ENCODE measurements around the gene RBSN. TPM values are rescaled to one million over a fixed set of nuclear protein-coding genes. Genes with fewer than 3 reads are reported as not detected.

The RBSN gene
- total RNA-seq, 1 donor from 2014 or later: 35.4 TPM

DNA sequence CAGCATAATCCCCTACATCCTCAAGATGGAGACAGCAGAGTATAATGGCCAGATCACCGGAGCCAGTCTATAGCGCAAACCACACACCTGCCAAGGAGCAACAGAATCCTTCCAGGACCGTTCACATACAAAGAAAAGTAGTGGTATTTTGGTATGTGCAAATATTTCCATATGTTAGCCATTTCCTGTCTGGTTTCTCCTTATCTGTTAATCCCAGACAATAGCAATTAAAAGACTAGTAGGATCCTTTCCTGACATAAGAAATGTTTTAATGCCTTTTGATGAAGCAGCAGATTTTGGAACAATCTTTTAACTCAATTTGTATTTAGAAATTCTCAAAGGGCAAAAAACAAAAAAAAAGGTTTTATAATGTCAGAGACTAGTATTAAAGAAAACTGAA, 56.0 kb downstream of the RBSN start:
- Histone ChIP-seq H4K20me1 (ENCODE audit: low read depth) (peaks cover 14% of the 10 kb centered on the region), H3K9me3 (ENCODE audit: low read depth) (no peaks in the 10 kb centered on the region), H3K4me2 (no peak overlapping the region), H3F3A (ENCODE audit: low read depth) (peaks cover 18% of the 10 kb centered on the region), H2AFZ (replicated peaks) (no peak overlapping the region), H3K27ac (no peak overlapping the region), H3K4me3 (no peak overlapping the region), H3K27me3 (no peaks in the 10 kb centered on the region), H3K9ac (no peak overlapping the region), H3K36me3 (peaks cover 10% of the 10 kb centered on the region), H3K4me1 (peaks cover 15% of the 10 kb centered on the region), H3K79me2 (ENCODE audit: low read depth) (no peaks in the 10 kb centered on the region)
- Mint-ChIP-seq H3K27me3 (ENCODE audit: insufficient read depth, low read depth) (peaks cover 6% of the 10 kb centered on the region), H3K36me3 (peaks cover 40% of the 10 kb centered on the region), H3K4me3 (no peak overlapping the region), H3K9me3 (no peaks in the 10 kb centered on the region), H3K27ac (no peak overlapping the region), H3K4me1 (peaks cover 6% of the 10 kb centered on the region)
- DNase-seq (ENCODE audit: low spot score): no peak
- TF ChIP-seq, protein P1, sequence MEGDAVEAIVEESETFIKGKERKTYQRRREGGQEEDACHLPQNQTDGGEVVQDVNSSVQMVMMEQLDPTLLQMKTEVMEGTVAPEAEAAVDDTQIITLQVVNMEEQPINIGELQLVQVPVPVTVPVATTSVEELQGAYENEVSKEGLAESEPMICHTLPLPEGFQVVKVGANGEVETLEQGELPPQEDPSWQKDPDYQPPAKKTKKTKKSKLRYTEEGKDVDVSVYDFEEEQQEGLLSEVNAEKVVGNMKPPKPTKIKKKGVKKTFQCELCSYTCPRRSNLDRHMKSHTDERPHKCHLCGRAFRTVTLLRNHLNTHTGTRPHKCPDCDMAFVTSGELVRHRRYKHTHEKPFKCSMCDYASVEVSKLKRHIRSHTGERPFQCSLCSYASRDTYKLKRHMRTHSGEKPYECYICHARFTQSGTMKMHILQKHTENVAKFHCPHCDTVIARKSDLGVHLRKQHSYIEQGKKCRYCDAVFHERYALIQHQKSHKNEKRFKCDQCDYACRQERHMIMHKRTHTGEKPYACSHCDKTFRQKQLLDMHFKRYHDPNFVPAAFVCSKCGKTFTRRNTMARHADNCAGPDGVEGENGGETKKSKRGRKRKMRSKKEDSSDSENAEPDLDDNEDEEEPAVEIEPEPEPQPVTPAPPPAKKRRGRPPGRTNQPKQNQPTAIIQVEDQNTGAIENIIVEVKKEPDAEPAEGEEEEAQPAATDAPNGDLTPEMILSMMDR (IDR thresholded peaks at IDR 0.05): no peak
- no peak for TF ChIP-seq EZH2 (IDR thresholded peaks at IDR 0.05)

DNA sequence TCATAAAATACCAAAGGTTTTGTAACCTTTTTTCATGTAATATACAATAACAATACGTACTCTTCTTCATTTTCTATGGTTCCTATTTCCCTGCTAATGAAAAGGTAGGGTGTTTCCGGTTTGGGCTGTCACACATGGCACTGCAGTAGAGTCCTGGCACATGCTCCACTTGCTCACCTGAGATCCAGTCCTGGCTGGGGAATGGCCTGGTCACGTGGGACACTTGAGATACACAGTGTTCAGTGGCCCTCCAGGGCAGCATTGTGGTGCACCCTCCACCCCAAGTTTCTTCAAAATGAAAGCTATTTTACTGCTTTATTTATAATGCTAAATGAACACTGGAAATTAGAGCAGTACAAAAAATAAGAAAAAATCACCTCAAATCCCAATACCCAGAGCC, 57.0 kb downstream of the RBSN start:
- H3K4me3 Mint-ChIP-seq: no peak overlapping the region
- H3K4me1 Mint-ChIP-seq: peaks cover 6% of the 10 kb centered on the region
- Histone ChIP-seq H4K20me1 (ENCODE audit: low read depth) (peaks cover 17% of the 10 kb centered on the region), H3K9me3 (ENCODE audit: low read depth) (no peaks in the 10 kb centered on the region), H2AFZ (replicated peaks) (no peak overlapping the region), H3K9ac (no peak overlapping the region), H3K4me1 (peaks cover 18% of the 10 kb centered on the region), H3K4me3 (no peak overlapping the region), H3K4me2 (no peak overlapping the region), H3K27me3 (no peaks in the 10 kb centered on the region), H3K27ac (no peak overlapping the region), H3K36me3 (peaks cover 8% of the 10 kb centered on the region), H3F3A (ENCODE audit: low read depth) (peaks cover 23% of the 10 kb centered on the region), H3K79me2 (ENCODE audit: low read depth) (no peaks in the 10 kb centered on the region)
- DNase-seq (ENCODE audit: low spot score): no peak
- TF ChIP-seq EZH2phosphoT487 (IDR thresholded peaks at IDR 0.05) (no peak), EZH2 (IDR thresholded peaks at IDR 0.05) (no peak)
- TF ChIP-seq, protein P1 (IDR thresholded peaks at IDR 0.05): no peak
- no peak overlapping the region for H3K27ac Mint-ChIP-seq
- peaks cover 6% of the 10 kb centered on the region for H3K27me3 Mint-ChIP-seq (ENCODE audit: insufficient read depth, low read depth)
- peaks cover 39% of the 10 kb centered on the region for H3K36me3 Mint-ChIP-seq
- H3K9me3 Mint-ChIP-seq: no peaks in the 10 kb centered on the region

DNA sequence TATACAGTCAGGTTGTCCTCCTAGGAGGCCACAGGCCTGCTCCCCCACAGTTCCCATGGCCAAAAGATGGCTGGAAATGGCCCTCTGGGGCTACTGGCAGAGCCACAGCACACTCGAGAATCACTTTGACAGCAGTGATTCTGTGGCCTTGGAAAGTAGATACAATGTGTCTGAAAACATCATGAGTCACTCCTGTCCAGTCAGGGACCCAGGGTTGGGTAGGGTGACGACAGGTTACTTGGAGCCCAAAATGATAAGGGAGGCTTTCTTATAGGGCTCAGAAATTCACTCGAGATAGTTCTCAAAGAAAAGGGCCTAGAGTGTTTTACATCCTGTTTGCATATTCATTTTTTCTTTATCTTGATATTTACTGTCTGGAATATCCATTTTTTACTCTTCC, 58.1 kb downstream of the RBSN start:
- DNase-seq (ENCODE audit: low spot score): no peak
- Histone ChIP-seq H3F3A (ENCODE audit: low read depth) (peaks cover 23% of the 10 kb centered on the region), H3K4me2 (no peak overlapping the region), H3K4me3 (no peak overlapping the region), H3K27ac (no peak overlapping the region), H4K20me1 (ENCODE audit: low read depth) (peaks cover 17% of the 10 kb centered on the region), H3K4me1 (peaks cover 18% of the 10 kb centered on the region), H3K9ac (no peak overlapping the region), H3K9me3 (ENCODE audit: low read depth) (no peaks in the 10 kb centered on the region), H2AFZ (replicated peaks) (no peak overlapping the region), H3K79me2 (ENCODE audit: low read depth) (no peaks in the 10 kb centered on the region), H3K36me3 (peaks cover 8% of the 10 kb centered on the region), H3K27me3 (no peaks in the 10 kb centered on the region)
- TF ChIP-seq EZH2phosphoT487 (IDR thresholded peaks at IDR 0.05): no peak
- TF ChIP-seq, protein P1 (IDR thresholded peaks at IDR 0.05): no peak
- no peak for TF ChIP-seq EZH2 (IDR thresholded peaks at IDR 0.05)
- Mint-ChIP-seq H3K27ac (no peak overlapping the region), H3K4me1 (peaks cover 6% of the 10 kb centered on the region), H3K9me3 (no peaks in the 10 kb centered on the region), H3K36me3 (peaks cover 29% of the 10 kb centered on the region), H3K4me3 (no peak overlapping the region), H3K27me3 (ENCODE audit: insufficient read depth, low read depth) (peaks cover 6% of the 10 kb centered on the region)
